OCI-LY7 (cell line): ENCODE data around the gene SRCIN1. TPM values are rescaled to one million over a fixed set of nuclear protein-coding genes. Genes with fewer than 3 reads are reported as not detected.

Experiments used
- BruUV-seq: library from RNA; stranded (reverse); fragments of 400-500 nt; replicated peaks from 2 replicates; lab custom pipeline; 2021; lab: Mats Ljungman, UMichigan
- CTCF ChIA-PET: fragments of 300-600 bp; sonication (Branson Sonifier 250); formaldehyde crosslinking; loops from one replicate; lab custom pipeline; 2022; ENCODE audit warnings: antibody characterized with exemption; ENCODE audit not compliant: unreplicated experiment; lab: Charles Lee
- POLR2A ChIA-PET: fragments of 300-600 bp; sonication (Branson Sonifier 250); formaldehyde crosslinking; loops from one replicate; lab custom pipeline; 2022; ENCODE audit warnings: antibody characterized with exemption; lab: Charles Lee
- DNase-seq: peaks from one replicate; pipeline ENCODE4 v3.0.0-alpha.2; 2015; ENCODE audit warnings: low spot score
- H2AFZ ChIP-seq: fragments of 200-600 bp; sonication (generic), shearing (Covaris generic); 2 replicates; pipeline ENCODE4 v1.6.1; 2014; ENCODE audit warnings: mild to moderate bottlenecking, antibody characterized with exemption, low read length, moderate library complexity
- H3K27ac ChIP-seq: fragments of 200-600 bp; sonication (generic); 2 replicates; pipeline ENCODE4 v1.5.1; 2014; ENCODE audit warnings: mixed run types, low read depth, mild to moderate bottlenecking, moderate library complexity, low read length, inconsistent platforms; ENCODE audit not compliant: poor library complexity, severe bottlenecking
- H3K36me3 ChIP-seq: fragments of 200-600 bp; sonication (generic); 2 replicates; pipeline ENCODE4 v1.6.1; 2014; ENCODE audit warnings: mild to moderate bottlenecking, antibody characterized with exemption, low read length, moderate library complexity, mixed read lengths; ENCODE audit not compliant: insufficient read depth
- H3K4me1 ChIP-seq: fragments of 200-600 bp; sonication (generic); 2 replicates; pipeline ENCODE4 v1.5.1; 2014; ENCODE audit warnings: mild to moderate bottlenecking, low read length; ENCODE audit not compliant: insufficient read depth, poor library complexity, severe bottlenecking
- H3K4me2 ChIP-seq: fragments of 200-600 bp; sonication (generic); 2 replicates; pipeline ENCODE4 v1.6.1; 2014; ENCODE audit warnings: mild to moderate bottlenecking, low read length
- H3K4me3 ChIP-seq: fragments of 200-600 bp; sonication (generic); 2 replicates; pipeline ENCODE4 v1.5.1; 2014; ENCODE audit warnings: mild to moderate bottlenecking, low read depth, low read length; ENCODE audit not compliant: poor library complexity, severe bottlenecking
- H3K79me2 ChIP-seq: fragments of 200-600 bp; sonication (generic); 2 replicates; pipeline ENCODE4 v1.6.1; 2016; ENCODE audit warnings: low read depth, mild to moderate bottlenecking, low read length, moderate library complexity, mixed read lengths; ENCODE audit not compliant: insufficient read depth
- H3K9me2 ChIP-seq: fragments of 200-600 bp; sonication (generic); 2 replicates; pipeline ENCODE4 v1.6.1; 2016; ENCODE audit warnings: mild to moderate bottlenecking, low read length, mixed read lengths; ENCODE audit not compliant: insufficient read depth
- H3K9me3 ChIP-seq: fragments of 200-600 bp; sonication (generic); 2 replicates; pipeline ENCODE4 v1.6.1; 2014; ENCODE audit warnings: mild to moderate bottlenecking, mixed run types, low read length, mixed read lengths
- H4K20me1 ChIP-seq: fragments of 200-600 bp; sonication (generic); 2 replicates; pipeline ENCODE4 v1.6.1; 2014; ENCODE audit warnings: mild to moderate bottlenecking, antibody characterized with exemption, low read length, moderate library complexity, mixed read lengths; ENCODE audit not compliant: insufficient read depth
- CTCF ChIP-seq: fragments of 200-600 bp; sonication (generic); conservative IDR thresholded peaks from 2 replicates; pipeline ENCODE4 v1.5.1; 2014; ENCODE audit warnings: mild to moderate bottlenecking, antibody characterized with exemption, low read length, moderate library complexity, mixed read lengths
- EZH2phosphoT487 ChIP-seq: fragments of 200-600 bp; sonication (generic); IDR thresholded peaks from 2 replicates; pipeline ENCODE4 v1.6.1; 2018; ENCODE audit warnings: low read depth, borderline replicate concordance, mild to moderate bottlenecking, mixed run types, antibody characterized with exemption, low read length, moderate library complexity, mixed read lengths
- intact Hi-C: fragments of 100-400 bp; cut with micrococcal nuclease; formaldehyde crosslinking; loops from one replicate; pipeline ENCODE4 v1.10.0; 2022; ENCODE audit not compliant: unreplicated experiment
- total RNA-seq, 2 experiments: library from RNA; depleted of rRNA in 1 of 2; stranded (reverse); fragments of >200 nt in 1 of 2; shearing (Covaris generic) in 1 of 2; gene quantifications; 2 replicates each; pipeline ENCODE4 v1.2.3, GENCODE V29; 2014 to 2022

SRCIN1 gene
- total RNA-seq, 2 experiments from 2014 or later: 1.5 to 4.6 TPM

DNA sequence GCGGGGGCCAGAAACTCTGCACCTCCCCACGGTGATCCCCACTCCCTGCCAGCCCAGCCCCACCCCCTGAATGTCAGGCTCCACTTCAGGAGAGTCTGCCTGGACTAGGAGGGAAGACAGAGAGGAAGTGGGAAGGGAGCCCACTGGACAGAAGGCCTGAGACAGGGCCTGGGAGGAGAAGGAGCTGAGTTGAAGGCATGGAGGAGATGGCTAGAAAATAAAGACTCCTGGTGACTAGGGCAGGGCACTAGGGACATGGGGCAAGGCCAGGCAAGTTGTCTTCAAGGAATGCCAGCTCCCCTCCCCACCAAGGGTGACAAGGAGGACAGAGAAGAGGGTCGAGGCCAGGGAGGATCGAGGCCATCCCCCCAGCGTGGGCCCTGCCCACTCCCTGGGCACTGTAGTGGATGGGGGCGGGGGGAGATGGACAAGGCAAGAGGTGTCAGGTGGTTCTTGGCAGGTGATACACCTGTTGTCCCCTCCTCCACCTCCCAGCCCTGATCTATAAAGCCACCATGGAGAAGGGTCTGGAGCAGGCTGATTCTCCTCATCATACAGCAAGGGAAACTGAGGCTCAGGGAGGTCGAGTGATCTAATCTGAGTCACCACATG is 19.7 kb downstream of the SRCIN1 start:
- H3K4me1 ChIP-seq: peaks cover 28% of the 10 kb centered on the region
- H3K36me3 ChIP-seq: no peaks in the 10 kb centered on the region
- no peak overlapping the region for H2AFZ ChIP-seq
- no peak overlapping the region for H3K4me2 ChIP-seq
- no peaks in the 10 kb centered on the region for H3K9me2 ChIP-seq
- intact Hi-C loops: loop anchor here (2.0 kb wide), 1 partner anchor 27 kb away; no protein-coding TSS in a partner anchor
- CTCF ChIA-PET: interaction anchor here (0.6 kb wide), 1 partner anchor 213 kb away, joined by 3 read pairs; no protein-coding TSS in a partner anchor
- H4K20me1 ChIP-seq: no peaks in the 10 kb centered on the region
- POLR2A ChIA-PET: interaction anchor here (0.7 to 1.2 kb wide), 3 partner anchors 11 to 80 kb away, joined by 4 to 6 read pairs (median 5); no protein-coding TSS in a partner anchor
- no peak for DNase-seq
- TF ChIP-seq EZH2phosphoT487 (no peak), CTCF (no peak)
- no peak overlapping the region for H3K27ac ChIP-seq
- H3K9me3 ChIP-seq: no peaks in the 10 kb centered on the region
- BruUV-seq: no TSS peak
- H3K4me3 ChIP-seq: no peak overlapping the region
- H3K79me2 ChIP-seq: no peaks in the 10 kb centered on the region

DNA sequence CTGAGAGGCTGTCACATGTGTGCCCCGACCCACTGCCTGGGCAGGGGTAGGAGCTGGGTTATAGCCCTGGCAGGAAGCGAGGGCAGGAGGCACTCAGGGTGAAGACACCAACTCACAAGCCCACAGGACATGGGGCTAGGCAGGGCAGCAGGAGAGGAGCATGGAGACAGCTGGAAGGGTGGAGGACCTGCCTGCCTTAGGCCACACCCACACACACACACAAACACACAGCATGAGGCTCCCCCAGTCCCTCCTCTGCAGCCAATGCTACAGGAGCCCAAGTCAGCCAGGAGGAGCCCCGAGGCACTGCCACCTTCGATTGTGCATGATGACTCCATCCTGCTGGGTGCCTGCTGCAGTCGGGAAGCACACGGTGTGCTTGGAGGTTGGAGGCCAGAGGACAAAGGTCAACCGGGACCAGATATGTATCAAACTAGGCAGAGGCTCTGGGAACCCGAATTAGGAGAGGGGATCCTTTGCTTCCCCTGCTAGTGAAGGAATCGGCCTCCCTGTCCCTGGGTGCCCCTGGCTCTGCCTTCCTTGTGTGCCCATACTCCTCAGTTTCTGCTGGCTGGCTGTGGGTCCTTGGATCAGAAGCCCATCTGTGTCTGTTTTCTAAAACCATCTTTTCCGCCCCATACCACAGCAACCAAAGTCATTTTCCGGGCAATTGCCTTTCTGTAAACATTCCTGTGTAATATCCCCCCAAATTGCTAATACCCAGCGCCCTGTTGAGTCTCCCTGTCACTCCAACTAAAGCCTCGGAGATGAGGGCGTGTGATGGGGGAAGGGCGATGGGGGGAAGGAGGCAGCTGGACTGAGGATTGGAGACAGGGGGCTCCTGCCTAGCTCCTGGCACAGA is 20.5 kb downstream of the SRCIN1 start:
- no peaks in the 10 kb centered on the region for H3K9me3 ChIP-seq
- BruUV-seq: no TSS peak
- H3K4me3 ChIP-seq: no peak overlapping the region
- H3K27ac ChIP-seq: no peak overlapping the region
- H3K79me2 ChIP-seq: no peaks in the 10 kb centered on the region
- H3K4me2 ChIP-seq: peak overlapping the region; percentile 54; the same call in 1 of the 2 replicates
- intact Hi-C loops: loop anchor here (2.0 kb wide), 1 partner anchor 26 kb away; no protein-coding TSS in a partner anchor
- H3K36me3 ChIP-seq: no peaks in the 10 kb centered on the region
- ChIA-PET POLR2A (interaction anchor here (0.7 to 0.9 kb wide), 2 partner anchors 26 to 81 kb away, joined by 4 to 5 read pairs; no protein-coding TSS in a partner anchor), CTCF (interaction anchor here (0.8 to 1.5 kb wide), 2 partner anchors 27 to 84 kb away, joined by 4 read pairs; no protein-coding TSS in a partner anchor)
- H3K4me1 ChIP-seq: peaks cover 24% of the 10 kb centered on the region
- peak overlapping the region; percentile 85 for H2AFZ ChIP-seq
- H4K20me1 ChIP-seq: no peaks in the 10 kb centered on the region
- TF ChIP-seq EZH2phosphoT487 (no peak), CTCF (no peak)
- no peaks in the 10 kb centered on the region for H3K9me2 ChIP-seq
- no peak for DNase-seq
